Stimulated activated CD8-positive, alpha-beta memory T cell treated with anti-CD3 and anti-CD28 coated beads, Interleukin-4, amount 100 ng/mL, for 1 hour (primary cell): ENCODE data around the gene CLDN10.

Experiments
- DNase-seq, 2 donors: peaks; one replicate each; pipeline ENCODE4 v3.0.0-alpha.2; 2020; ENCODE audit warnings: low read depth in 2 of 2, low spot score in 1 of 2

The CLDN10 gene

GRCh38 chr13:95601216-95601615 lies 48.7 kb downstream of the CLDN10 start:
- DNase-seq: no peak

GRCh38 chr13:95601906-95602305 lies 49.4 kb downstream of the CLDN10 start:
- DNase-seq: no peak

- no peak for DNase-seq
Observed at GRCh38 chr13:95603887-95604555, 51.5 kb downstream of the CLDN10 start.

GRCh38 chr13:95604556-95604915 lies 52.0 kb downstream of the CLDN10 start:
- DNase-seq: no peak

- DNase-seq: no peak
Observed at GRCh38 chr13:95605448-95606125, 53.1 kb downstream of the CLDN10 start.

- DNase-seq: no peak
Observed at GRCh38 chr13:95607366-95607765, 54.8 kb downstream of the CLDN10 start.

GRCh38 chr13:95608640-95609323 lies 56.3 kb downstream of the CLDN10 start:
- DNase-seq: no peak

GRCh38 chr13:95614641-95615245 lies 62.2 kb downstream of the CLDN10 start:
- DNase-seq: no peak

GRCh38 chr13:95615539-95615938 lies 63.0 kb downstream of the CLDN10 start:
- no peak for DNase-seq

GRCh38 chr13:95620030-95620824 lies 67.7 kb downstream of the CLDN10 start:
- DNase-seq: no peak

- no peak for DNase-seq
Observed at GRCh38 chr13:95620825-95621498, 68.4 kb downstream of the CLDN10 start.

GRCh38 chr13:95623141-95623540 lies 70.6 kb downstream of the CLDN10 start:
- no peak for DNase-seq

- DNase-seq: no peak
Observed at GRCh38 chr13:95624020-95624419, 71.5 kb downstream of the CLDN10 start.

GRCh38 chr13:95626768-95627167 lies 74.2 kb downstream of the CLDN10 start:
- no peak for DNase-seq

GRCh38 chr13:95627590-95627989 lies 75.1 kb downstream of the CLDN10 start:
- DNase-seq: no peak

- DNase-seq: no peak
Observed at GRCh38 chr13:95628488-95628887, 76.0 kb downstream of the CLDN10 start.

GRCh38 chr13:95629071-95629470 lies 76.6 kb downstream of the CLDN10 start:
- no peak for DNase-seq
